Neural cell (in vitro differentiated cells): ENCODE data around the gene ISY1. TPM values are rescaled to one million over a fixed set of nuclear protein-coding genes. Genes with fewer than 3 reads are reported as not detected.
A peak's percentile ranks its signal among the peaks of the same experiment; 100 is the strongest.
"Not testable (repeated sequence)": the region's sequence is repeated elsewhere in the genome, so short reads cannot be mapped to it uniquely, and the experiment has no call there.

Source experiments
- H2AFZ ChIP-seq: fragments of 200-600, 300-800 bp; sonication (generic), shearing (Covaris generic); 2 replicates; pipeline ENCODE4 v1.6.0; 2014; ENCODE audit warnings: low read depth, mild to moderate bottlenecking, antibody characterized with exemption, low read length, moderate library complexity
- H3F3A ChIP-seq: fragments of 200-600 bp; shearing (Covaris generic); 2 replicates; pipeline ENCODE4 v1.6.1; 2016; ENCODE audit warnings: mild to moderate bottlenecking, moderate library complexity, mixed read lengths, antibody characterized with exemption, low read length; ENCODE audit not compliant: insufficient read depth, poor library complexity, severe bottlenecking
- H3K27ac ChIP-seq: fragments of 200-600, 300-800 bp; sonication (generic), shearing (Covaris generic); 2 replicates; pipeline ENCODE4 v1.5.1; 2014; ENCODE audit warnings: mild to moderate bottlenecking, low read length, moderate library complexity
- H3K27me3 ChIP-seq: fragments of 300-800, 200-600 bp; sonication (generic), shearing (Covaris generic); 2 replicates; pipeline ENCODE4 v1.6.0; 2014; ENCODE audit warnings: mild to moderate bottlenecking, low read depth, low read length, moderate library complexity; ENCODE audit not compliant: insufficient read depth
- H3K36me3 ChIP-seq: fragments of 300-800, 200-600 bp; sonication (generic), shearing (Covaris generic); 2 replicates; pipeline ENCODE4 v1.5.1; 2014; ENCODE audit warnings: mild to moderate bottlenecking, antibody characterized with exemption, low read length, moderate library complexity; ENCODE audit not compliant: insufficient read depth
- H3K4me2 ChIP-seq: fragments of 300-800, 200-600 bp; sonication (generic), shearing (Covaris generic); 2 replicates; pipeline ENCODE4 v1.6.0; 2014; ENCODE audit warnings: mild to moderate bottlenecking, low read length
- H3K4me3 ChIP-seq: fragments of 300-800, 200-600 bp; sonication (generic), shearing (Covaris generic); 2 replicates; pipeline ENCODE4 v1.5.1; 2014; ENCODE audit warnings: mild to moderate bottlenecking, low read length, moderate library complexity
- H3K79me2 ChIP-seq: fragments of 200-600 bp; shearing (Covaris generic); replicated peaks from 2 replicates; pipeline ENCODE4 v1.6.0; 2014; ENCODE audit warnings: mild to moderate bottlenecking, low read length, moderate library complexity; ENCODE audit not compliant: insufficient read depth
- H3K9ac ChIP-seq: fragments of 300-800, 200-600 bp; sonication (generic), shearing (Covaris generic); 2 replicates; pipeline ENCODE4 v1.6.1; 2016; ENCODE audit warnings: mild to moderate bottlenecking, low read length, mixed read lengths
- H3K9me2 ChIP-seq: fragments of 200-600 bp; shearing (Covaris generic); 2 replicates; pipeline ENCODE4 v1.6.1; 2016; ENCODE audit warnings: mild to moderate bottlenecking, low read length, mixed read lengths; ENCODE audit not compliant: insufficient read depth
- H3K9me3 ChIP-seq: fragments of 200-600, 300-800 bp; sonication (generic), shearing (Covaris generic); 2 replicates; pipeline ENCODE4 v1.6.1; 2016; ENCODE audit warnings: mild to moderate bottlenecking, mixed run types, low read length, moderate library complexity, mixed read lengths
- H4K20me1 ChIP-seq: fragments of 200-600 bp; shearing (Covaris generic); 2 replicates; pipeline ENCODE4 v1.6.1; 2016; ENCODE audit warnings: mild to moderate bottlenecking, mixed run types; ENCODE audit not compliant: insufficient read depth
- CTCF ChIP-seq: fragments of 450-650 bp; IDR thresholded peaks from 2 replicates; pipeline ENCODE4 v1.5.1; 2014; ENCODE audit warnings: antibody characterized with exemption, mild to moderate bottlenecking, moderate library complexity; ENCODE audit not compliant: poor library complexity, severe bottlenecking
- EP300 ChIP-seq: fragments of 450-650 bp; conservative IDR thresholded peaks from 2 replicates; pipeline ENCODE4 v1.6.1; 2014; ENCODE audit warnings: antibody characterized with exemption, mild to moderate bottlenecking, moderate library complexity; ENCODE audit not compliant: poor library complexity, severe bottlenecking
- EZH2 ChIP-seq: fragments of 200-600, 300-800 bp; shearing (Covaris generic), sonication (generic); IDR thresholded peaks from 2 replicates; pipeline ENCODE4 v1.6.1; 2014; ENCODE audit warnings: antibody characterized with exemption, low read length, borderline replicate concordance, mild to moderate bottlenecking; ENCODE audit not compliant: insufficient read depth, poor library complexity, severe bottlenecking
- RAD21 ChIP-seq: fragments of 450-650 bp; conservative IDR thresholded peaks from 2 replicates; pipeline ENCODE4 v1.6.1; 2014; ENCODE audit warnings: antibody characterized with exemption, mild to moderate bottlenecking, moderate library complexity
- REST ChIP-seq: IDR thresholded peaks from 2 replicates; pipeline ENCODE4 v1.6.1; 2012; ENCODE audit warnings: borderline replicate concordance
- SMC3 ChIP-seq: fragments of 450-650 bp; conservative IDR thresholded peaks from 2 replicates; pipeline ENCODE4 v1.6.1; 2014; ENCODE audit warnings: antibody characterized with exemption, mild to moderate bottlenecking, moderate library complexity; ENCODE audit not compliant: poor library complexity
- TAF1 ChIP-seq: IDR thresholded peaks from 2 replicates; pipeline ENCODE4 v1.6.1; 2012; ENCODE audit warnings: low read depth
- polyA plus RNA-seq: library from polyadenylated mRNA; depleted of rRNA; stranded (reverse); fragments of >200 nt; gene quantifications from 2 replicates; pipeline ENCODE4 v1.2.3, GENCODE V29; 2014

ISY1 gene
- polyA plus RNA-seq, 1 donor from 2014 or later = 23.3 TPM

- no peaks in the 10 kb centered on the region for H3K9me3 ChIP-seq
- H3K27ac ChIP-seq = no peak overlapping the region
- H4K20me1 ChIP-seq = peaks cover 3% of the 10 kb centered on the region
Measured at GRCh38 chr3:129185783-129186182, 24.9 kb upstream of the ISY1 start.

GRCh38 chr3:129184784-129185542, 24.1 kb upstream of the ISY1 start:
- Histone ChIP-seq H3K4me2 (peak overlapping the region; percentile 77), H3K27ac (peak overlapping the region; percentile 91), H3K79me2 (peaks cover 41% of the 10 kb centered on the region), H3K9ac (peak overlapping the region; percentile 96), H3K4me3 (peak overlapping the region; percentile 99)
- H3K27me3 ChIP-seq, H4K20me1 ChIP-seq, H3K9me3 ChIP-seq, H3F3A ChIP-seq, H2AFZ ChIP-seq, H3K9me2 ChIP-seq, H3K36me3 ChIP-seq: not testable (repeated sequence)

More at GRCh38 chr3:129185783-129186182, 24.9 kb upstream of the ISY1 start:
- Histone ChIP-seq H3K4me3 (no peak overlapping the region), H3K9ac (no peak overlapping the region), H3K36me3 (no peaks in the 10 kb centered on the region), H3F3A (peaks cover 6% of the 10 kb centered on the region), H3K4me2 (no peak overlapping the region), H3K27me3 (no peaks in the 10 kb centered on the region), H2AFZ (no peak overlapping the region), H3K9me2 (no peaks in the 10 kb centered on the region), H3K79me2 (peaks cover 33% of the 10 kb centered on the region)
- TF ChIP-seq TAF1 (no peak), SMC3 (no peak), EP300 (no peak), RAD21 (no peak), CTCF (no peak)

- Histone ChIP-seq H3F3A (peaks cover 6% of the 10 kb centered on the region), H3K9me2 (no peaks in the 10 kb centered on the region), H4K20me1 (peaks cover 8% of the 10 kb centered on the region), H3K9ac (peak overlapping the region; percentile 96), H3K27ac (peak overlapping the region; percentile 91), H3K79me2 (peaks cover 47% of the 10 kb centered on the region), H3K9me3 (no peaks in the 10 kb centered on the region), H3K27me3 (no peaks in the 10 kb centered on the region), H3K36me3 (no peaks in the 10 kb centered on the region), H3K4me3 (peak overlapping the region; percentile 99), H2AFZ (peak overlapping the region; percentile 86), H3K4me2 (peak overlapping the region; percentile 77)
- TF ChIP-seq SMC3 (no peak), REST (no peak), CTCF (no peak), EP300 (no peak), EZH2 (no peak), RAD21 (no peak), TAF1 (no peak)
Measured at GRCh38 chr3:129184396-129184657, 23.5 kb upstream of the ISY1 start.
